Fibroblast of mammary gland (primary cell): ENCODE measurements around the gene CAND2.

ENCODE experiments used
- DNase-seq: peaks from one replicate; pipeline ENCODE4 v3.0.0-alpha.2; 2010; ENCODE audit warnings: low read depth
- H3K4me3 ChIP-seq: 2 replicates; pipeline ENCODE4 v1.5.1; 2011; ENCODE audit warnings: low read depth, mild to moderate bottlenecking, low read length, moderate library complexity; ENCODE audit not compliant: control insufficient read depth
- CTCF ChIP-seq: conservative IDR thresholded peaks from 2 replicates; pipeline ENCODE4 v1.5.1; 2011; ENCODE audit warnings: low read depth, low read length, inconsistent platforms; ENCODE audit not compliant: control insufficient read depth, insufficient read depth

The CAND2 gene

DNA sequence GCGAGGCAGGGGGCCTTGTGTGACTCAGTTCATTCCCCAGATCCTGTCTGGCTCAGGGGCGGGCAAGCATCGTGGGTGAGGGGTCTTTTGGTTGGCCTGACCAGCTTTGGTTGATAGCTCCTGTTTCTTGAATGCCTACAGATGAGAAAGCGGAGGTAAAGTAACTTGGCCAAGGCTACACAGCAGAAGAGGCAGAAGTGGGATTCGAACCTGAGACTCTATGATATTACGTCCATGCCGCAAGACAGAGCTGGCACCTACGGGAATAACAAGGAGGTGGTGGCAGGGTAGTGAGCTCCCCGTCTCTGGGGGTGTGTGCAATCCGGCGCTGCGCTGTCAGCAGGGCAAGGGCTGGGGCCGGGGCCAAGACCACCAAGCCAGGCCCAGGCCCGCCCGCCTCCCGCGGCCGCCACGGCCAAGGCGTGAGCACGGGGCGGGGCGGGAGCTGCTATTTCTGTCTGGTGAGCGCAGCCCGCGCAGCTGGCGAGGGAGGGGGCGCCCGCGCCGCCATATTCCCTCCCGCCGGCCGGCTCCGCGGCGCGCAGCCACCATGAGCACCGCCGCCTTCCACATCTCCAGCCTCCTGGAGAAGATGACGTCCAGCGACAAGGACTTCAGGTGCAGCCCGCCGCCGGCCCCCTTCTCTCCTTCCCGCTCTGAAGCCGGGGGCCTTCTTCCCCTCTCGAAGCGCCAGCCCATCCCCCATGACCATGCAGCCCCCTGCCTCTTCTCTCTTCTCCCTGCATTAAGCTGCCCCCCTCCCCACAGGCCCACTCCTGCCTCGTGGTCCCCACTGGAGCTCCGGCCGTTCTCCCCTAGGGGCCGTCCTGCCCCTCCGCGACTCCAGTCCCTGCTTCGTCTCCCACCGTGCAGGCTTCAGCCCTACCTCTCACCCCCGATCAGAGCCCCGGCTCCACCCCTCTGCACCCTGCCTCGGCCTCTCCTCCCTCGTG, at the start of gene CAND2:
TSS of gene CAND2 (plus strand) at position 510 of the 953 bp plus-strand sequence. CDS start at position 551, 41 bp downstream.
- H3K4me3 ChIP-seq = peak within 1 kb of the TSS; percentile 59
- DNase-seq = peak; percentile 36
- TF ChIP-seq CTCF = no peak

DNA sequence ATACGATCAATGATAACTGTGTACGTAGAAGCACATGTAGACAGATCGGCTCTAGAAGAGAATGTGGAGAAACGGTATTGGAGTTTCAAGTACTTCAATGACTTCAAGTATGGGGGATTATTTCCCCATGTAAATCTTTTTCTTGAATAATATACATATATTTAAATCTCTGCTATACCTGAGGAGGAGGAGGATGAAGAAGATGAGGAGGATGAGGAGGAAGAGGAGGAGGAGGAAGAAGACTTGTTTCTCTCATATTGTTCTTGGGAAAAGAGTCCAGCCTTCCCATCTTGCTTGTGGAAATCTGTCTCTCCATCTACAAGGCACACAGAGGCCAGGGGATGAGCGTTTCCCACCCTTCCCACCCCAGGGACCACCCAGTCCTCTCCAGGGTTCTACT, 48.0 kb upstream of the CAND2 start:
- no peak for TF ChIP-seq CTCF

GRCh38 chr3:12750223-12750622, 46.3 kb upstream of the CAND2 start:
- peak; percentile 83 for DNase-seq
- no peak overlapping the region for H3K4me3 ChIP-seq
- no peak for TF ChIP-seq CTCF

More for the DNA sequence above, 48.0 kb upstream of the CAND2 start:
- H3K4me3 ChIP-seq = no peak overlapping the region
- no peak for DNase-seq

- H3K4me3 ChIP-seq = no peak overlapping the region
- peak; percentile 80 for DNase-seq
Observed at GRCh38 chr3:12750658-12751071, 45.8 kb upstream of the CAND2 start.

DNA sequence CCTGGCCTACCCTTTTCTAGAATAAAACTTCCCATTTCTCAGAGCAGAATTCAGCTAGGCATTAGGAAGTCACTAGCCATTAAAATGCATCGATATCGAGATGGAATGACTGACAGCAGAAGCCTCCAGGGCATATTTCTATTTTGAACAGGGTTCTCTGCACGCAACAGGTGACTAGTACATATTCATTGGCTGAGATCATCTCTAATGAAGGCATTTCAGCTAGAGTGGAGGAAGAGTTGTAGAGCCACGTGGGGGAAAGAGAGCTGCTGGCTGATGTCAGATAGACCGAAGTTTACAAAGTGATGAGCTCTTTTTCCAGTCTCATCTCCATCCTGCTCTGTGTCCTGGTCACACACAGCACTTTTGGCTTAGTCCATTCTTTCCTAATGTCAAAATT, 44.9 kb upstream of the CAND2 start:
- no peak for DNase-seq
- no peak for TF ChIP-seq CTCF
- H3K4me3 ChIP-seq = no peak overlapping the region

More at GRCh38 chr3:12750658-12751071, 45.8 kb upstream of the CAND2 start:
- TF ChIP-seq CTCF = no peak

DNA sequence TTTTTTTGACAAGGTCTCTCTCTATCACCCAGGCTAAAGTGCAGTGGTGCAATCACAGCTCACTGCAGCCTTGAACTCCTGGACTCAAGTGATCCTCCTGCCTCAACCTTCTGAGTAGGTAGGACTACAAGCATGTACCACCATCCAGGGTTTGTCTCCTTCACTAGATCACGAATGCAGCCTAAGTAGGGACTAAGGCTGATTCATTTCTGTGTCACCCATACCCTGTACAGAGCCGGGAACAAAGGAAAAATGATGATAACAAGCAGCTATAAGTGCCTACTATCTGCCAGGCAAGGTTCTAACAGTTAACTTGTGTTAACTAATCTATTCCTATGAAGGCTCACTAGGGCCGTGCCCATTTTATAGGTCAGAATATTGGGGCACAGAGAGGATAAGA, 44.4 kb upstream of the CAND2 start:
- no peak for TF ChIP-seq CTCF
- DNase-seq = peak; percentile 14
- H3K4me3 ChIP-seq = no peak overlapping the region
